ENCODE measurements around the gene TAF7L.
"Not testable (repeated sequence)": the region's sequence is repeated elsewhere in the genome, so short reads cannot be mapped to it uniquely, and the experiment has no call there.

TAF7L gene

GRCh38 chrX:101290957-101291603 lies at the start of gene TAF7L:
Gene TAF7L (minus strand): TSS chrX:101291334. CDS start chrX:101287543, 3,791 bp downstream.
- no peak for DNase-seq

GRCh38 chrX:101337776-101338271 lies 46.7 kb upstream of the TAF7L start:
- DNase-seq = no peak

- not testable (repeated sequence) for DNase-seq
Measured at GRCh38 chrX:101334310-101334709, 43.2 kb upstream of the TAF7L start.

GRCh38 chrX:101326600-101326999 lies 35.5 kb upstream of the TAF7L start:
- DNase-seq = not testable (repeated sequence)

GRCh38 chrX:101303790-101304189 lies 12.7 kb upstream of the TAF7L start:
- DNase-seq = no peak

- not testable (repeated sequence) for DNase-seq
Measured at GRCh38 chrX:101295603-101296002, 4.5 kb upstream of the TAF7L start.

- peak; percentile 67 for DNase-seq
Measured at GRCh38 chrX:101287402-101287801, 3.7 kb downstream of the TAF7L start.

- no peak for DNase-seq
Measured at GRCh38 chrX:101276238-101276637, 14.9 kb downstream of the TAF7L start.

GRCh38 chrX:101274198-101274597 lies 16.9 kb downstream of the TAF7L start:
- DNase-seq = no peak

- DNase-seq = peak; percentile 13
Measured at GRCh38 chrX:101265869-101266428, 25.2 kb downstream of the TAF7L start.

- DNase-seq = no peak
Measured at GRCh38 chrX:101263766-101264165, 27.4 kb downstream of the TAF7L start.

GRCh38 chrX:101262590-101262989 lies 28.5 kb downstream of the TAF7L start:
- DNase-seq = no peak

- peak; percentile 5 for DNase-seq
Measured at GRCh38 chrX:101260435-101260834, 30.7 kb downstream of the TAF7L start.

GRCh38 chrX:101258259-101258581 lies 32.9 kb downstream of the TAF7L start:
- no peak for DNase-seq

GRCh38 chrX:101257448-101258258 lies 33.5 kb downstream of the TAF7L start:
- DNase-seq = peak; percentile 37

- DNase-seq = no peak
Measured at GRCh38 chrX:101252634-101253033, 38.5 kb downstream of the TAF7L start.

GRCh38 chrX:101241531-101241930 lies 49.6 kb downstream of the TAF7L start:
- no peak for DNase-seq

GRCh38 chrX:101237041-101237440 lies 54.1 kb downstream of the TAF7L start:
- no peak for DNase-seq

- DNase-seq = no peak
Measured at GRCh38 chrX:101232316-101232715, 58.8 kb downstream of the TAF7L start.

GRCh38 chrX:101231080-101231479 lies 60.1 kb downstream of the TAF7L start:
- no peak for DNase-seq

GRCh38 chrX:101230636-101231035 lies 60.5 kb downstream of the TAF7L start:
- no peak for DNase-seq

- no peak for DNase-seq
Measured at GRCh38 chrX:101229170-101229569, 62.0 kb downstream of the TAF7L start.

GRCh38 chrX:101223226-101223625 lies 67.9 kb downstream of the TAF7L start:
- DNase-seq = no peak

- peak; percentile 96 for DNase-seq
Measured at GRCh38 chrX:101220662-101221260, 70.4 kb downstream of the TAF7L start.
